Mucosa of stomach (tissue), 1 donor: Measurements from ENCODE around the gene ANKRD12.

Experiments
- H3K27me3 ChIP-seq: one replicate; pipeline ENCODE4 v1.7.0; 2013; ENCODE audit warnings: mild to moderate bottlenecking, low read length; ENCODE audit not compliant: control insufficient read depth, insufficient read depth
- H3K36me3 ChIP-seq: one replicate; pipeline ENCODE4 v1.7.0; 2013; ENCODE audit warnings: low read length; ENCODE audit not compliant: control insufficient read depth, insufficient read depth
- H3K4me1 ChIP-seq: one replicate; pipeline ENCODE4 v1.7.0; 2013; ENCODE audit warnings: mild to moderate bottlenecking, low read length; ENCODE audit not compliant: control insufficient read depth, insufficient read depth
- H3K4me3 ChIP-seq: one replicate; pipeline ENCODE4 v1.7.0; 2013; ENCODE audit warnings: low read length
- H3K9ac ChIP-seq: one replicate; pipeline ENCODE4 v1.7.0; 2013; ENCODE audit warnings: mild to moderate bottlenecking, low read length, moderate library complexity
- H3K9me3 ChIP-seq: one replicate; pipeline ENCODE4 v1.7.0; 2013; ENCODE audit warnings: mild to moderate bottlenecking, low read length, moderate library complexity; ENCODE audit not compliant: control insufficient read depth
- donor health status: Pancreatic carcinoma.

ANKRD12 gene

GRCh38 chr18:9109523-9109922 lies 27.1 kb upstream of the ANKRD12 start:
- Histone ChIP-seq H3K9me3 (no peaks in the 10 kb centered on the region), H3K36me3 (no peaks in the 10 kb centered on the region), H3K4me3 (no peak overlapping the region), H3K27me3 (no peaks in the 10 kb centered on the region), H3K4me1 (peaks cover 64% of the 10 kb centered on the region), H3K9ac (no peak overlapping the region)

GRCh38 chr18:9113468-9114149 lies 23.0 kb upstream of the ANKRD12 start:
- H3K4me3 ChIP-seq = no peak overlapping the region
- no peaks in the 10 kb centered on the region for H3K36me3 ChIP-seq
- H3K9me3 ChIP-seq = no peaks in the 10 kb centered on the region
- no peak overlapping the region for H3K9ac ChIP-seq
- H3K4me1 ChIP-seq = peaks cover 54% of the 10 kb centered on the region
- H3K27me3 ChIP-seq = no peaks in the 10 kb centered on the region

GRCh38 chr18:9115984-9116383 lies 20.6 kb upstream of the ANKRD12 start:
- Histone ChIP-seq H3K9ac (no peak overlapping the region), H3K4me3 (no peak overlapping the region), H3K27me3 (no peaks in the 10 kb centered on the region), H3K36me3 (no peaks in the 10 kb centered on the region), H3K4me1 (peaks cover 35% of the 10 kb centered on the region), H3K9me3 (no peaks in the 10 kb centered on the region)

- H3K4me3 ChIP-seq = no peak overlapping the region
Observed at GRCh38 chr18:9117980-9118841, 18.4 kb upstream of the ANKRD12 start.

GRCh38 chr18:9120796-9121195 lies 15.8 kb upstream of the ANKRD12 start:
- no peaks in the 10 kb centered on the region for H3K27me3 ChIP-seq
- H3K4me1 ChIP-seq = peaks cover 20% of the 10 kb centered on the region
- H3K9me3 ChIP-seq = no peaks in the 10 kb centered on the region
- no peak overlapping the region for H3K9ac ChIP-seq
- no peak overlapping the region for H3K4me3 ChIP-seq
- H3K36me3 ChIP-seq = no peaks in the 10 kb centered on the region

More at GRCh38 chr18:9117980-9118841, 18.4 kb upstream of the ANKRD12 start:
- Histone ChIP-seq H3K9me3 (no peaks in the 10 kb centered on the region), H3K9ac (no peak overlapping the region), H3K27me3 (no peaks in the 10 kb centered on the region), H3K4me1 (peaks cover 28% of the 10 kb centered on the region), H3K36me3 (no peaks in the 10 kb centered on the region)

GRCh38 chr18:9123520-9123919 lies 13.1 kb upstream of the ANKRD12 start:
- Histone ChIP-seq H3K4me3 (no peak overlapping the region), H3K4me1 (peaks cover under 1% of the 10 kb centered on the region), H3K9ac (no peak overlapping the region), H3K36me3 (peaks cover 7% of the 10 kb centered on the region), H3K27me3 (no peaks in the 10 kb centered on the region), H3K9me3 (no peaks in the 10 kb centered on the region)

- Histone ChIP-seq H3K9me3 (no peaks in the 10 kb centered on the region), H3K4me1 (no peaks in the 10 kb centered on the region)
Observed at GRCh38 chr18:9124824-9125223, 11.8 kb upstream of the ANKRD12 start.

GRCh38 chr18:9126337-9126736 lies 10.2 kb upstream of the ANKRD12 start:
- Histone ChIP-seq H3K4me1 (no peaks in the 10 kb centered on the region), H3K27me3 (no peaks in the 10 kb centered on the region), H3K9me3 (no peaks in the 10 kb centered on the region), H3K36me3 (peaks cover 7% of the 10 kb centered on the region), H3K9ac (no peak overlapping the region), H3K4me3 (no peak overlapping the region)

More at GRCh38 chr18:9124824-9125223, 11.8 kb upstream of the ANKRD12 start:
- Histone ChIP-seq H3K36me3 (peaks cover 7% of the 10 kb centered on the region), H3K27me3 (no peaks in the 10 kb centered on the region), H3K9ac (no peak overlapping the region), H3K4me3 (no peak overlapping the region)

GRCh38 chr18:9130195-9130594 lies 6.4 kb upstream of the ANKRD12 start:
- Histone ChIP-seq H3K27me3 (no peaks in the 10 kb centered on the region), H3K36me3 (peaks cover 7% of the 10 kb centered on the region), H3K4me1 (no peaks in the 10 kb centered on the region), H3K9me3 (no peaks in the 10 kb centered on the region), H3K4me3 (no peak overlapping the region), H3K9ac (no peak overlapping the region)

- Histone ChIP-seq H3K4me1 (no peaks in the 10 kb centered on the region), H3K4me3 (no peak overlapping the region), H3K27me3 (no peaks in the 10 kb centered on the region), H3K36me3 (peaks cover 7% of the 10 kb centered on the region), H3K9me3 (no peaks in the 10 kb centered on the region), H3K9ac (no peak overlapping the region)
Observed at GRCh38 chr18:9130806-9131205, 5.8 kb upstream of the ANKRD12 start.

GRCh38 chr18:9132628-9133027 lies 4.0 kb upstream of the ANKRD12 start:
- H3K36me3 ChIP-seq = peaks cover 1% of the 10 kb centered on the region
- no peaks in the 10 kb centered on the region for H3K27me3 ChIP-seq
- no peak overlapping the region for H3K4me3 ChIP-seq
- H3K9ac ChIP-seq = no peak overlapping the region
- H3K4me1 ChIP-seq = no peaks in the 10 kb centered on the region
- no peaks in the 10 kb centered on the region for H3K9me3 ChIP-seq

GRCh38 chr18:9133225-9133624 lies 3.4 kb upstream of the ANKRD12 start:
- no peaks in the 10 kb centered on the region for H3K27me3 ChIP-seq
- no peaks in the 10 kb centered on the region for H3K4me1 ChIP-seq
- H3K9ac ChIP-seq = no peak overlapping the region
- H3K36me3 ChIP-seq = no peaks in the 10 kb centered on the region
- H3K4me3 ChIP-seq = no peak overlapping the region
- H3K9me3 ChIP-seq = no peaks in the 10 kb centered on the region
